Tibial nerve (tissue), 3 donors: ENCODE data around the gene FRYL.
"Not testable (repeated sequence)": the region's sequence is repeated elsewhere in the genome, so short reads cannot be mapped to it uniquely, and the experiment has no call there.

Experiments used
- POLR2A ChIP-seq, 2 donors: fragments of 450-650 bp; IDR thresholded peaks; one replicate each; pipeline ENCODE4 v1.6.1; 2017; ENCODE audit warnings: antibody characterized with exemption in 2 of 2, mild to moderate bottlenecking in 2 of 2, moderate library complexity in 2 of 2
- TF ChIP-seq, protein P1 (sequence below), 5 experiments: fragments of 200-600 bp in 3 of 5; fragments of 450-650 bp in 2 of 5; sonication (generic) in 3 of 5; IDR thresholded peaks; one replicate each; pipeline ENCODE4 v1.5.1; 2016 to 2019; ENCODE audit warnings: antibody characterized with exemption in 5 of 5, mild to moderate bottlenecking in 3 of 5, moderate library complexity in 2 of 5

DNA sequence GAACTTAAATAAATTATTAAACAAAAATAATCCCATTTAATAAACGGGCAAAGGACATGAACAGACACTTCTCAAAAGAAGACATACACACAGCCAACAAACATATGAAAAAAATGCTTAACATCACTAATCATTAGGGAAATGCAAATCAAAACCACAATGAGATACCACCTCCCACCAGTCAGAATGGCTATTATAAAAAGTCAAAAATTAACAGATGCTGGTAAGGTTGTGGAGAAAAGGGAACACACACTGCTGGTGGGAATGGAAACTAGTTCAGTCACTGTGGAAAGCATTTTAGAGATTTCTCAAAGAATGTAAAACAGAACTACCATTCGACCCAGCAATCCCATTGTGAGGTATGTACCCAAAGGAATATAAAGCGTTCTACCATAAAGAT is 328.4 kb downstream of the FRYL start:
- TF ChIP-seq, protein P1, sequence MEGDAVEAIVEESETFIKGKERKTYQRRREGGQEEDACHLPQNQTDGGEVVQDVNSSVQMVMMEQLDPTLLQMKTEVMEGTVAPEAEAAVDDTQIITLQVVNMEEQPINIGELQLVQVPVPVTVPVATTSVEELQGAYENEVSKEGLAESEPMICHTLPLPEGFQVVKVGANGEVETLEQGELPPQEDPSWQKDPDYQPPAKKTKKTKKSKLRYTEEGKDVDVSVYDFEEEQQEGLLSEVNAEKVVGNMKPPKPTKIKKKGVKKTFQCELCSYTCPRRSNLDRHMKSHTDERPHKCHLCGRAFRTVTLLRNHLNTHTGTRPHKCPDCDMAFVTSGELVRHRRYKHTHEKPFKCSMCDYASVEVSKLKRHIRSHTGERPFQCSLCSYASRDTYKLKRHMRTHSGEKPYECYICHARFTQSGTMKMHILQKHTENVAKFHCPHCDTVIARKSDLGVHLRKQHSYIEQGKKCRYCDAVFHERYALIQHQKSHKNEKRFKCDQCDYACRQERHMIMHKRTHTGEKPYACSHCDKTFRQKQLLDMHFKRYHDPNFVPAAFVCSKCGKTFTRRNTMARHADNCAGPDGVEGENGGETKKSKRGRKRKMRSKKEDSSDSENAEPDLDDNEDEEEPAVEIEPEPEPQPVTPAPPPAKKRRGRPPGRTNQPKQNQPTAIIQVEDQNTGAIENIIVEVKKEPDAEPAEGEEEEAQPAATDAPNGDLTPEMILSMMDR (IDR thresholded peaks at IDR 0.05), result not testable (repeated sequence)
- TF ChIP-seq POLR2A (IDR thresholded peaks at IDR 0.05), result not testable (repeated sequence)
